ENCODE results near the gene CYRIA.

GRCh38 chr2:16669388-16669787 is 3.8 kb upstream of the CYRIA start:
- TF ChIP-seq POLR2AphosphoS5 (IDR thresholded peaks at IDR 0.05) (no peak), EP300 (IDR thresholded peaks at IDR 0.05) (no peak), POLR2A (IDR thresholded peaks at IDR 0.05) (no peak)
- TF ChIP-seq, protein P1, sequence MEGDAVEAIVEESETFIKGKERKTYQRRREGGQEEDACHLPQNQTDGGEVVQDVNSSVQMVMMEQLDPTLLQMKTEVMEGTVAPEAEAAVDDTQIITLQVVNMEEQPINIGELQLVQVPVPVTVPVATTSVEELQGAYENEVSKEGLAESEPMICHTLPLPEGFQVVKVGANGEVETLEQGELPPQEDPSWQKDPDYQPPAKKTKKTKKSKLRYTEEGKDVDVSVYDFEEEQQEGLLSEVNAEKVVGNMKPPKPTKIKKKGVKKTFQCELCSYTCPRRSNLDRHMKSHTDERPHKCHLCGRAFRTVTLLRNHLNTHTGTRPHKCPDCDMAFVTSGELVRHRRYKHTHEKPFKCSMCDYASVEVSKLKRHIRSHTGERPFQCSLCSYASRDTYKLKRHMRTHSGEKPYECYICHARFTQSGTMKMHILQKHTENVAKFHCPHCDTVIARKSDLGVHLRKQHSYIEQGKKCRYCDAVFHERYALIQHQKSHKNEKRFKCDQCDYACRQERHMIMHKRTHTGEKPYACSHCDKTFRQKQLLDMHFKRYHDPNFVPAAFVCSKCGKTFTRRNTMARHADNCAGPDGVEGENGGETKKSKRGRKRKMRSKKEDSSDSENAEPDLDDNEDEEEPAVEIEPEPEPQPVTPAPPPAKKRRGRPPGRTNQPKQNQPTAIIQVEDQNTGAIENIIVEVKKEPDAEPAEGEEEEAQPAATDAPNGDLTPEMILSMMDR (IDR thresholded peaks at IDR 0.05), result no peak
